Measurements from ENCODE around the gene ALDH1L1. TPM values are rescaled to one million over a fixed set of nuclear protein-coding genes. Genes with fewer than 3 reads are reported as not detected.

The ALDH1L1 gene
- total RNA-seq, 4 donors from 2014 or later, result 19.2 to 39.9 (median 25.9) TPM

DNA sequence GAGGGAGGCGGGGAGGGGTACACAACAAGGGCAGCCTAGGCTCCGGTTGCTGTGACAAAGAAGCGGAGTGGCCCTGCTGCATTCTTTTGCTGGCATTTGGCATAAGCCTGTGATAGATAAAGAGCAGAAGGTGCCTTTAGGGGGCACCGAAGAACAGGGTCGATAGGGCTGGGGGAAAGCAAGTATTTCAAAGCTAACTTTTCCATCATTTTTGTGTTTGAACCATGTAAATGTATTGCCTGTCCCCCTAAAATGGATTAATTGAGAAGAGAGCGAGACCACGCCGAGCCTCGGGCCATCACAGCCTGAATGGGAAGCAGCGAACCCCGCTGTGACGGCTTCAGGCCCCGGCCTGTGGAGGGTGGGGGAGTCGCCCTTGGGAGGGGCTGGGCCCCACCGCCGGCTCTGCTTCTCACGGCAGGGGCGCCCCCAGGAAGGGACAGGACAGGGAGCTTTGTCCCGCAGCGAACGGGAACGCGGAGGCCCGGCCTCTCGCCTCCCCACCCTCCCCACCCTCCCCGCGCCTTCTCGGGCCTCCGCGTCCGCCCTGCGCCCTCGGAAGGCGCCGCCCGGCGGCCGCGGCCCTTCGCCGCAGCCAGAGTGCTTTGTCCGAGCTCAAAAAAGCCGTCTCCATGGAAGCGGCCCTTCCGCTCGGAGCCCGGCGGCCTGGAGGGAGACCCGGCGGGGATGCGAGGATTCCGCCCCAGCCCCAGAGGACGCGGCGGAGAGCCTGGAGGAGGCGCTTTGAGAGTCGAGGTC, 32.4 kb upstream of the ALDH1L1 start:
- H3K9me3 ChIP-seq, result no peaks in the 10 kb centered on the region
- H3K36me3 ChIP-seq, result no peaks in the 10 kb centered on the region
- peak overlapping the region; percentile 56 to 62 (median 62) for H3K4me3 ChIP-seq
- TF ChIP-seq, protein P1, sequence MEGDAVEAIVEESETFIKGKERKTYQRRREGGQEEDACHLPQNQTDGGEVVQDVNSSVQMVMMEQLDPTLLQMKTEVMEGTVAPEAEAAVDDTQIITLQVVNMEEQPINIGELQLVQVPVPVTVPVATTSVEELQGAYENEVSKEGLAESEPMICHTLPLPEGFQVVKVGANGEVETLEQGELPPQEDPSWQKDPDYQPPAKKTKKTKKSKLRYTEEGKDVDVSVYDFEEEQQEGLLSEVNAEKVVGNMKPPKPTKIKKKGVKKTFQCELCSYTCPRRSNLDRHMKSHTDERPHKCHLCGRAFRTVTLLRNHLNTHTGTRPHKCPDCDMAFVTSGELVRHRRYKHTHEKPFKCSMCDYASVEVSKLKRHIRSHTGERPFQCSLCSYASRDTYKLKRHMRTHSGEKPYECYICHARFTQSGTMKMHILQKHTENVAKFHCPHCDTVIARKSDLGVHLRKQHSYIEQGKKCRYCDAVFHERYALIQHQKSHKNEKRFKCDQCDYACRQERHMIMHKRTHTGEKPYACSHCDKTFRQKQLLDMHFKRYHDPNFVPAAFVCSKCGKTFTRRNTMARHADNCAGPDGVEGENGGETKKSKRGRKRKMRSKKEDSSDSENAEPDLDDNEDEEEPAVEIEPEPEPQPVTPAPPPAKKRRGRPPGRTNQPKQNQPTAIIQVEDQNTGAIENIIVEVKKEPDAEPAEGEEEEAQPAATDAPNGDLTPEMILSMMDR (IDR thresholded peaks at IDR 0.05), result peak; percentile 45 to 58 (median 46)
- no peak for TF ChIP-seq POLR2A (IDR thresholded peaks at IDR 0.05; ENCODE audit: low read depth)
- H3K4me1 ChIP-seq, result peaks cover 18 to 34% (median 26%) of the 10 kb centered on the region in 4 donors
- intact Hi-C loops (cut with DNase I), result loop anchor here (5.0 kb wide), 1 partner anchor 80 kb away; no protein-coding TSS in a partner anchor
- no peak for DNase-seq (ENCODE audit: extremely low spot score)
- no peaks in the 10 kb centered on the region for H3K27me3 ChIP-seq
- peak overlapping the region; percentile 66 to 83 (median 70) for H3K27ac ChIP-seq (replicated peaks in 1 of 4)
- 37% methylated on average over 9 of the region's 57 CpGs for WGBS

DNA sequence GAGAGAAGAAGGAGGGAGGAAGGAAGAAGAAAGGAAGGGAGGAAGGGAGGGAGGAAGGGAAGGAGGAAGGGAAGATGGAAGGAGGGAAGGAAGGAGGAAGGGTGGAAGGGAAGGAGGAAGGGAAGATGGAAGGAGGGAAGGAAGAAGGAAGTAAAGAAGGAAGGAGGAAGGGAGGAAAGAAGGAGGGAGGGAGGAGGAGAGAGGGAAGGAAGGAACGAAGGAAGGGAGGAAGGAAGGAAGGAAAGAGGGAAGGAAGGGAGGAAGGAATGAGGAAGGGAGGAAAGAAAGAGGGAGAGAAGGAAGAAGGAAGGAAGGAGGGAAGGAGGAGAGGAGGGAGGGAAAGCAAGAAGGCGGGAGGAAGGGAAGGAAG, 31.8 kb upstream of the ALDH1L1 start:
- intact Hi-C loops (cut with DNase I), result loop anchor here (5.0 kb wide), 1 partner anchor 80 kb away; no protein-coding TSS in a partner anchor

DNA sequence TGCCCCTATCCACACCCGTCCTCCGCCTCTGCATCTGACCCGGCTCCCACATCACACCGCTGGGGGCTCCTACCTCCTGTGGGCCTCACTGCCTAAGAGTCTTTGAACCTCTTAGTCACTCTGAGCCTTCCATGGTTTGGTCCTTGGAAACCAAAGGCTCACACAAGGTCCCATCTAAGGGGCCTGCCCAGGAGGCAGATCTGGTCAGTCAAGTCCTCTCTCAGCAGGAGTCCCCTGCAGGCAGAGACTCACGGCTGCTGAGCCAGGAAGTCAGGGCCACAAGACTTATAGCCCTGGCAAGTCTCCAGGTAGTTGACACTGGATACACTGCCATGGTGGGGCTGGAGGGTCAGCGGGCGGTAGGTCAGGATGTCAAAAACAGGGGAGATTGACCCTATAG, 31.2 kb upstream of the ALDH1L1 start:
- Histone ChIP-seq H3K27me3 (no peaks in the 10 kb centered on the region), H3K9me3 (no peaks in the 10 kb centered on the region), H3K36me3 (no peaks in the 10 kb centered on the region), H3K27ac (replicated peaks in 1 of 4) (no peak overlapping the region), H3K4me3 (no peak overlapping the region), H3K4me1 (peaks cover 18 to 34% (median 26%) of the 10 kb centered on the region in 4 donors)
- intact Hi-C loops (cut with DNase I), result loop anchor here (5.0 kb wide), 1 partner anchor 79 kb away; no protein-coding TSS in a partner anchor
- DNase-seq (ENCODE audit: extremely low spot score), result no peak
- WGBS, result 92% methylated on average over 7 of the region's 7 CpGs
- TF ChIP-seq EP300 (IDR thresholded peaks at IDR 0.05), result no peak
- TF ChIP-seq POLR2AphosphoS5 (IDR thresholded peaks at IDR 0.05), result no peak

More for the DNA sequence above, 31.8 kb upstream of the ALDH1L1 start:
- H3K27me3 ChIP-seq, result no peaks in the 10 kb centered on the region
- H3K9me3 ChIP-seq, result no peaks in the 10 kb centered on the region
- no peak for TF ChIP-seq POLR2A (IDR thresholded peaks at IDR 0.05; ENCODE audit: low read depth)
- TF ChIP-seq, protein P1 (IDR thresholded peaks at IDR 0.05), result no peak
- no peak for TF ChIP-seq POLR2AphosphoS5 (IDR thresholded peaks at IDR 0.05)
- no peak for TF ChIP-seq EP300 (IDR thresholded peaks at IDR 0.05)
- peak overlapping the region in 1 of 4 donors; percentile 62 for H3K4me3 ChIP-seq
- DNase-seq (ENCODE audit: extremely low spot score), result no peak
- 78% methylated on average over 2 of the region's 2 CpGs for WGBS
- peaks cover 18 to 34% (median 26%) of the 10 kb centered on the region in 4 donors for H3K4me1 ChIP-seq
- no peaks in the 10 kb centered on the region for H3K36me3 ChIP-seq
- peak overlapping the region in 3 of 4 donors; percentile 66 to 83 (median 70) for H3K27ac ChIP-seq (replicated peaks in 1 of 4)

DNA sequence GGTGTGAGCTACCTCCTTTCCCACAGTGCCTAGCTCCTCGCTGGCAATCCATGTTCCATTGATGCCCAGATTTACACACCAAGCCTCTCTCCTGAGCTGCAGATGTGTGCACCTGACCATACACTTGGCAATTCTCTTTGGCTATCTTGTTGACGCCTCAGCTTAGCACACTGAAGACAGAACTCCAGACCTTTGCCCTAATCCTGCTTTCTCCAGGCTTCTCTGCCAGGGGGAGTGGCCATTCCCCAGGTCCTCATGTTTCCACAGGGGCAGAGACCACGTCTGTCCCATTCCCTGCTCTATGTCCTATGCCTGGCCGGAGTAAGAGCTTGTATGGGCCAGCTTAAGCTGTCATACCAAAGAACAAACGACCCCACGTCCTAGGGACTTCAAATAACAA, 30.2 kb upstream of the ALDH1L1 start:
- intact Hi-C loops (cut with DNase I), result loop anchor here (5.0 kb wide), 1 partner anchor 78 kb away; no protein-coding TSS in a partner anchor
- Histone ChIP-seq H3K4me3 (no peak overlapping the region), H3K36me3 (no peaks in the 10 kb centered on the region), H3K9me3 (no peaks in the 10 kb centered on the region), H3K27me3 (no peaks in the 10 kb centered on the region), H3K27ac (replicated peaks in 1 of 4) (no peak overlapping the region), H3K4me1 (peaks cover 22 to 34% (median 26%) of the 10 kb centered on the region in 4 donors)
- 88% methylated on average over 6 of the region's 6 CpGs for WGBS
- TF ChIP-seq EP300 (IDR thresholded peaks at IDR 0.05), result no peak
- TF ChIP-seq, protein P1 (IDR thresholded peaks at IDR 0.05), result no peak
- no peak for TF ChIP-seq POLR2AphosphoS5 (IDR thresholded peaks at IDR 0.05)
- TF ChIP-seq POLR2A (IDR thresholded peaks at IDR 0.05; ENCODE audit: low read depth), result no peak
- DNase-seq (ENCODE audit: extremely low spot score), result no peak

DNA sequence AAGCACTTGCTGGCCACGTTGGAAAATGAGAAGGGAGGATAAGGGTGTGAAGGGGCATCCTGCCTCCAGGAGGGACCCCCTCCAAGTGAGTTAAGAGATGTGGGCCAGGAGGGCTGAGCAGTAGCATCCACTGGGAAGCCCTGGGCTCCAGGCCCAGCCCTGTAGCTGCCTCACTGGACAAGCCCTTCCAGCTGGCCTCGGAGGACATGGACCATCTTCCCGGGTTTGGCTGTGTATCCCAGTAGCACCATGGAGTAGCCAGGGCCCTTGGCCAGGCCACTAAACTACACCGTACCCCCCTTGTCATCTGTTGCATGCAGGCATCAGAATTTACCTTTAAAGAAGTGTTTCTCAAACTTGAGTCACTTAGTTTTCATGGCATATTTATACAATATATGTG, 29.4 kb upstream of the ALDH1L1 start:
- H3K27me3 ChIP-seq, result no peaks in the 10 kb centered on the region
- intact Hi-C loops (cut with DNase I), result loop anchor here (5.0 kb wide), 1 partner anchor 77 kb away; no protein-coding TSS in a partner anchor
- no peak for DNase-seq (ENCODE audit: extremely low spot score)
- no peak for TF ChIP-seq EP300 (IDR thresholded peaks at IDR 0.05)
- TF ChIP-seq, protein P1 (IDR thresholded peaks at IDR 0.05), result no peak
- TF ChIP-seq POLR2A (IDR thresholded peaks at IDR 0.05; ENCODE audit: low read depth), result no peak
- TF ChIP-seq POLR2AphosphoS5 (IDR thresholded peaks at IDR 0.05), result no peak
- H3K27ac ChIP-seq (replicated peaks in 1 of 4), result no peak overlapping the region
- no peaks in the 10 kb centered on the region for H3K36me3 ChIP-seq
- no peak overlapping the region for H3K4me3 ChIP-seq
- peaks cover 22 to 34% (median 26%) of the 10 kb centered on the region in 4 donors for H3K4me1 ChIP-seq
- H3K9me3 ChIP-seq, result no peaks in the 10 kb centered on the region
- WGBS, result 60% methylated on average over 4 of the region's 4 CpGs
